GM12878 (cell line): Measurements from ENCODE around the gene KRT33A. TPM values are rescaled to one million over a fixed set of nuclear protein-coding genes. Genes with fewer than 3 reads are reported as not detected.

Experiments used
- ATAC-seq: fragments of 200-7000 bp; cut with Tn5 transposase; 3 replicates; pipeline ENCODE4 v1.9.1; 2020; ENCODE audit warnings: mild to moderate bottlenecking, moderate library complexity
- BruUV-seq: library from RNA; stranded (reverse); fragments of 400-500 nt; replicated peaks from 2 replicates; lab custom pipeline; 2021; lab: Mats Ljungman, UMichigan
- CTCF ChIA-PET: fragments of 300-600 bp; sonication (Branson Sonifier 250); formaldehyde crosslinking; extraction: SDS; loops from one replicate; lab custom pipeline; 2021; ENCODE audit warnings: inconsistent platforms; lab: Yijun Ruan, JAX
- POLR2A ChIA-PET: fragments of 350-600 bp; formaldehyde crosslinking; extraction: SDS; loops from one replicate; lab custom pipeline; 2021; ENCODE audit warnings: inconsistent platforms; lab: Charles Lee
- RAD21 ChIA-PET: fragments of 300-600 bp; sonication (Branson Sonifier 250); formaldehyde crosslinking; loops from one replicate; lab custom pipeline; 2023; ENCODE audit warnings: antibody characterized with exemption; ENCODE audit not compliant: unreplicated experiment; lab: Charles Lee
- SMC1A ChIA-PET: fragments of 300-600 bp; sonication (Branson Sonifier 250); formaldehyde crosslinking; loops from one replicate; lab custom pipeline; 2023; ENCODE audit not compliant: unreplicated experiment, uncharacterized antibody; lab: Charles Lee
- DNase-seq: peaks from one replicate; pipeline ENCODE4 v3.0.0-alpha.2; 2011; ENCODE audit warnings: low read depth, low spot score
- FAIRE-seq: peaks from 3 replicates; lab custom pipeline; 2011; peaks lifted over from hg19 to GRCh38; lab: Jason Lieb, UNC
- H2AFZ ChIP-seq: 2 replicates; pipeline ENCODE4 v1.6.0; 2011; ENCODE audit warnings: low read depth, low read length, control low read depth; ENCODE audit not compliant: control insufficient read depth
- H3K27ac ChIP-seq: 2 replicates; pipeline ENCODE4 v1.5.1; 2011; ENCODE audit warnings: control low read depth; ENCODE audit not compliant: control insufficient read depth, insufficient read depth
- H3K27me3 ChIP-seq, 2 experiments: replicated peaks in 1 of 2; 2 replicates each; pipeline versions ENCODE4 v1.6.0 to v1.6.1; 2011; ENCODE audit warnings: low read length in 1 of 2; ENCODE audit not compliant: control insufficient read depth in 2 of 2, insufficient read depth in 2 of 2
- H3K36me3 ChIP-seq, 2 experiments: 2 replicates each; pipeline ENCODE4 v1.5.1; 2011; ENCODE audit warnings: low read length in 1 of 2; ENCODE audit not compliant: control insufficient read depth in 2 of 2, insufficient read depth in 2 of 2
- H3K4me1 ChIP-seq: 2 replicates; pipeline ENCODE4 v1.6.1; 2011; ENCODE audit warnings: mild to moderate bottlenecking, low read length, moderate library complexity, mixed read lengths; ENCODE audit not compliant: control insufficient read depth, insufficient read depth
- H3K4me2 ChIP-seq: 2 replicates; pipeline ENCODE4 v1.6.0; 2011; ENCODE audit warnings: control low read depth; ENCODE audit not compliant: control insufficient read depth, insufficient read depth
- H3K4me3 ChIP-seq: fragments of 200-600 bp; sonication (generic); 2 replicates; pipeline ENCODE4 v1.5.1; 2016
- H3K79me2 ChIP-seq: 2 replicates; pipeline ENCODE4 v1.6.0; 2011; ENCODE audit warnings: low read length; ENCODE audit not compliant: control insufficient read depth, insufficient read depth
- H3K9ac ChIP-seq: 2 replicates; pipeline ENCODE4 v1.8.0; 2011; ENCODE audit warnings: low read length, control low read depth, mixed read lengths; ENCODE audit not compliant: control insufficient read depth, insufficient read depth
- H3K9me3 ChIP-seq: replicated peaks from 3 replicates; pipeline ENCODE4 v1.5.1; 2011; ENCODE audit warnings: mild to moderate bottlenecking, low read length; ENCODE audit not compliant: control insufficient read depth, insufficient read depth
- H4K20me1 ChIP-seq: 2 replicates; pipeline ENCODE4 v1.6.0; 2011; ENCODE audit not compliant: control insufficient read depth, insufficient read depth
- BMI1 ChIP-seq: fragments of 450-650 bp; IDR thresholded peaks from 2 replicates; pipeline ENCODE4 v1.6.1; 2016; ENCODE audit warnings: mild to moderate bottlenecking, moderate library complexity, borderline replicate concordance
- CBX3 ChIP-seq: fragments of 200-600 bp; sonication (generic); IDR thresholded peaks from 2 replicates; pipeline ENCODE4 v1.6.1; 2016; ENCODE audit warnings: low read depth, borderline replicate concordance
- CHD1 ChIP-seq: IDR thresholded peaks from 2 replicates; pipeline ENCODE4 v1.6.1; 2012; ENCODE audit warnings: low read depth, low read length, improper control_type of control experiment
- EGR1 ChIP-seq, 2 experiments: IDR thresholded peaks; 1 replicate in 1 of 2; 2 replicates in 1 of 2; pipeline ENCODE4 v1.6.1; 2011 to 2012; ENCODE audit warnings: low read depth in 2 of 2, low read length in 2 of 2, borderline replicate concordance in 1 of 2, mild to moderate bottlenecking in 1 of 2, moderate library complexity in 1 of 2
- IKZF2 ChIP-seq, 2 experiments: fragments of 450-650 bp; IDR thresholded peaks; 2 replicates each; pipeline ENCODE4 v1.6.1; 2017; ENCODE audit warnings: mild to moderate bottlenecking in 2 of 2, moderate library complexity in 2 of 2
- LARP7 ChIP-seq: fragments of 450-650 bp; IDR thresholded peaks from 2 replicates; pipeline ENCODE4 v1.6.1; 2017; ENCODE audit warnings: mild to moderate bottlenecking
- NFXL1 ChIP-seq: fragments of 450-650 bp; IDR thresholded peaks from 2 replicates; pipeline ENCODE4 v1.6.1; 2017; ENCODE audit warnings: antibody characterized with exemption, mild to moderate bottlenecking, borderline replicate concordance
- NFYA ChIP-seq: IDR thresholded peaks from 2 replicates; pipeline ENCODE4 v1.6.1; 2011; ENCODE audit warnings: low read depth, mild to moderate bottlenecking, low read length, improper control_type of control experiment, borderline replicate concordance
- NFYB ChIP-seq: IDR thresholded peaks from 2 replicates; pipeline ENCODE4 v1.6.1; 2011; ENCODE audit warnings: low read depth, mild to moderate bottlenecking, low read length, improper control_type of control experiment, moderate library complexity; ENCODE audit not compliant: insufficient read depth
- PML ChIP-seq: IDR thresholded peaks from 2 replicates; pipeline ENCODE4 v1.6.1; 2012; ENCODE audit warnings: low read length, inconsistent platforms
- POLR2AphosphoS2 ChIP-seq: IDR thresholded peaks from 2 replicates; pipeline ENCODE4 v1.6.1; 2011; ENCODE audit warnings: low read depth, mild to moderate bottlenecking, low read length, improper control_type of control experiment, moderate library complexity
- ZNF622 ChIP-seq: fragments of 450-650 bp; IDR thresholded peaks from 2 replicates; pipeline ENCODE4 v1.6.1; 2017; ENCODE audit warnings: mild to moderate bottlenecking, inconsistent platforms
- WGBS: methylation state at CpG from one replicate; pipeline ENCODE4 v1.1.6; 2016; ENCODE audit warnings: low lambda C conversion rate; ENCODE audit not compliant: insufficient replicate concordance, insufficient coverage; ENCODE audit errors: missing lambda C conversion rate; 5-methylcytosine and 5-hydroxymethylcytosine counted together
- in situ Hi-C: fragments of 300-500 bp; cut with MboI; formaldehyde crosslinking; loops from 9 replicates; pipeline ENCODE4 v1.14.3; 2018; ENCODE audit warnings: mixed read lengths
- intact Hi-C: fragments of 100-400 bp; cut with micrococcal nuclease; formaldehyde crosslinking; loops from one replicate; pipeline ENCODE4 v1.14.2; 2022; ENCODE audit not compliant: unreplicated experiment
- polyA plus RNA-seq, 11 experiments: library from polyadenylated mRNA; depleted of rRNA in 4 of 11; unstranded in 6 of 11; stranded (reverse) in 5 of 11; fragments of >200 nt; fragmentation: Nextera tagmentation in 4 of 11; fragmentation: Illumina TruSeq in 1 of 11; extraction: Ambion mirVana in 4 of 11; extraction: Trizol in 1 of 11; gene quantifications; 1 replicate in 1 of 11; 2 replicates in 10 of 11; pipeline versions ENCODE4 v1.2.1 to v1.2.3, GENCODE V29; 2011 to 2016; ENCODE audit warnings: inconsistent platforms in 2 of 11, missing spikeins in 2 of 11, low read depth in 1 of 11
- total RNA-seq, 4 experiments: library from RNA; depleted of rRNA in 3 of 4; stranded (reverse); fragments of >200 nt in 3 of 4; fragmentation: Illumina TruSeq in 1 of 4; extraction: Trizol in 1 of 4; gene quantifications; 2 replicates each; pipeline versions ENCODE4 v1.2.1 to v1.2.3, GENCODE V29; 2013 to 2021
- TF ChIP-seq, protein P1 (sequence below): fragments of 450-650 bp; IDR thresholded peaks from 2 replicates; pipeline ENCODE4 v1.6.1; 2017; ENCODE audit warnings: mild to moderate bottlenecking, moderate library complexity
- TF ChIP-seq, protein P2 (sequence below): fragments of 450-650 bp; IDR thresholded peaks from 2 replicates; pipeline ENCODE4 v1.6.1; 2017; ENCODE audit warnings: antibody characterized with exemption, mild to moderate bottlenecking, moderate library complexity

The KRT33A gene
- total and polyA plus RNA-seq, 10 of the 15 experiments (the other 5 are each of a cell fraction or from before 2014, with no cell fraction given), result not detected

DNA sequence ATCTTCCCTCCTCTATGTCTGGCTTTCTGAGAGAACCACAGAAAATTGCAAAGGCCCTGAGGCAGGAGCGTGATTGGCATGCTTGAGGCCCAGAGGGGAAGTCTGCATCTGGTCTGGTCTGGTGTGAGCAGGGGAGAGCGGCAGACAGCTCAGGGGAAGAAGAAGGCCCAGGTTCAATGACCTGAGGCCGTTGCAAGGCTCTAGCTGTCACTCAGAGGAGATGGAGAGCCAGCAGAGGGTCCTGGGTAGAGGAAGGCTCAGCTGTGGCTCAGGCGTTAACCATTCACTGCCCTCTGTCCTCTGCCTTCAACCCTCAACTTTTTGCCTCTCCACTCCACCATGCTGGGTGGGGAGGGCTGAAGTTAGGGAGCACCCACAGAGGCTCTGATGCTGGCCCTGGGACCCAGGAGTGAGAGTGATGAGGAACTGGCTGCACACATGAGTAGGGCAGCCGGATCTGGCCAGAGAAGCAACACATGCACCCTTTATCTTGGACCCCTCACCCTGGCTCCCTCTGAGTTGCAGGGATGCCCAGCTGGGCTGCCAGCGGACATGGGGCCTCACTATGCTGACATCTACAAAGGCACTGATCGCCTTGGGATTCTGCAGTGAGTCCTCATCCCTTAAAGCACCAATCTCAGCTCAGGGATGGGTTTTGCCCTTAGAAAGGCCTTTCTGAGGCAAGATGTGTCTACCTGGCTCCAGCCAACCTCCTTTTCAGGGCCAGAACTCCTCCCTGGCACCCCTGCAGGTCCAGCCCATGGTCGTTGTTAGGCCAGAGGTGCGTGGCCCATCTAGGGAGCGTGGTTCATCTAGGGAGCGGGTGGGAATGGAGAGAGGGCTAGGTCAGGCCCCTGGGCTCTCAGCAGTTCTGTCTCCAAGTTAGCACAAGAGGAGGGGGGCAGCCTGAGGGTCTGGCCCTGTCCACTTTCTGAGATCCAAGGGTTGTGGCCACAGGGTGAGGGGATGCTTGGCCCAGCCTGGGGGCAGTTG, 27.4 kb downstream of the KRT33A start:
- in situ Hi-C loops, result loop anchor here (5.0 kb wide), 1 partner anchor 411 kb away; no protein-coding TSS in a partner anchor
- no peaks in the 10 kb centered on the region; the same call in 2 of the 3 replicates for H3K9me3 ChIP-seq
- no peaks in the 10 kb centered on the region for H3K27me3 ChIP-seq
- SMC1A ChIA-PET, result interaction anchor here (0.7 to 1.4 kb wide), 4 partner anchors 10 to 326 kb away, joined by 3 to 6 read pairs (median 4); partner anchors contain the start of gene KRTAP16-1
- no peak overlapping the region for H3K27ac ChIP-seq
- RAD21 ChIA-PET, result interaction anchor here (0.5 to 2.1 kb wide), 6 partner anchors 16 to 1087 kb away, joined by 3 to 8 read pairs (median 4); no protein-coding TSS in a partner anchor
- TF ChIP-seq ZNF622, result no peak
- TF ChIP-seq CBX3, result no peak
- no peak for TF ChIP-seq BMI1
- TF ChIP-seq EGR1 (IDR thresholded peaks at IDR 0.05; ENCODE audit: borderline replicate concordance in 1 of 2, low read depth in 2 of 2, low read length in 2 of 2), result no peak
- no peak for TF ChIP-seq LARP7
- TF ChIP-seq IKZF2 (IDR thresholded peaks at IDR 0.05), result no peak
- TF ChIP-seq, protein P1, sequence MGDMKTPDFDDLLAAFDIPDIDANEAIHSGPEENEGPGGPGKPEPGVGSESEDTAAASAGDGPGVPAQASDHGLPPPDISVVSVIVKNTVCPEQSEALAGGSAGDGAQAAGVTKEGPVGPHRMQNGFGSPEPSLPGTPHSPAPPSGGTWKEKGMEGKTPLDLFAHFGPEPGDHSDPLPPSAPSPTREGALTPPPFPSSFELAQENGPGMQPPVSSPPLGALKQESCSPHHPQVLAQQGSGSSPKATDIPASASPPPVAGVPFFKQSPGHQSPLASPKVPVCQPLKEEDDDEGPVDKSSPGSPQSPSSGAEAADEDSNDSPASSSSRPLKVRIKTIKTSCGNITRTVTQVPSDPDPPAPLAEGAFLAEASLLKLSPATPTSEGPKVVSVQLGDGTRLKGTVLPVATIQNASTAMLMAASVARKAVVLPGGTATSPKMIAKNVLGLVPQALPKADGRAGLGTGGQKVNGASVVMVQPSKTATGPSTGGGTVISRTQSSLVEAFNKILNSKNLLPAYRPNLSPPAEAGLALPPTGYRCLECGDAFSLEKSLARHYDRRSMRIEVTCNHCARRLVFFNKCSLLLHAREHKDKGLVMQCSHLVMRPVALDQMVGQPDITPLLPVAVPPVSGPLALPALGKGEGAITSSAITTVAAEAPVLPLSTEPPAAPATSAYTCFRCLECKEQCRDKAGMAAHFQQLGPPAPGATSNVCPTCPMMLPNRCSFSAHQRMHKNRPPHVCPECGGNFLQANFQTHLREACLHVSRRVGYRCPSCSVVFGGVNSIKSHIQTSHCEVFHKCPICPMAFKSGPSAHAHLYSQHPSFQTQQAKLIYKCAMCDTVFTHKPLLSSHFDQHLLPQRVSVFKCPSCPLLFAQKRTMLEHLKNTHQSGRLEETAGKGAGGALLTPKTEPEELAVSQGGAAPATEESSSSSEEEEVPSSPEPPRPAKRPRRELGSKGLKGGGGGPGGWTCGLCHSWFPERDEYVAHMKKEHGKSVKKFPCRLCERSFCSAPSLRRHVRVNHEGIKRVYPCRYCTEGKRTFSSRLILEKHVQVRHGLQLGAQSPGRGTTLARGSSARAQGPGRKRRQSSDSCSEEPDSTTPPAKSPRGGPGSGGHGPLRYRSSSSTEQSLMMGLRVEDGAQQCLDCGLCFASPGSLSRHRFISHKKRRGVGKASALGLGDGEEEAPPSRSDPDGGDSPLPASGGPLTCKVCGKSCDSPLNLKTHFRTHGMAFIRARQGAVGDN, result no peak
- no peak for TF ChIP-seq PML
- no peak for TF ChIP-seq POLR2AphosphoS2
- TF ChIP-seq NFYA, result no peak
- TF ChIP-seq NFXL1, result no peak
- TF ChIP-seq, protein P2, sequence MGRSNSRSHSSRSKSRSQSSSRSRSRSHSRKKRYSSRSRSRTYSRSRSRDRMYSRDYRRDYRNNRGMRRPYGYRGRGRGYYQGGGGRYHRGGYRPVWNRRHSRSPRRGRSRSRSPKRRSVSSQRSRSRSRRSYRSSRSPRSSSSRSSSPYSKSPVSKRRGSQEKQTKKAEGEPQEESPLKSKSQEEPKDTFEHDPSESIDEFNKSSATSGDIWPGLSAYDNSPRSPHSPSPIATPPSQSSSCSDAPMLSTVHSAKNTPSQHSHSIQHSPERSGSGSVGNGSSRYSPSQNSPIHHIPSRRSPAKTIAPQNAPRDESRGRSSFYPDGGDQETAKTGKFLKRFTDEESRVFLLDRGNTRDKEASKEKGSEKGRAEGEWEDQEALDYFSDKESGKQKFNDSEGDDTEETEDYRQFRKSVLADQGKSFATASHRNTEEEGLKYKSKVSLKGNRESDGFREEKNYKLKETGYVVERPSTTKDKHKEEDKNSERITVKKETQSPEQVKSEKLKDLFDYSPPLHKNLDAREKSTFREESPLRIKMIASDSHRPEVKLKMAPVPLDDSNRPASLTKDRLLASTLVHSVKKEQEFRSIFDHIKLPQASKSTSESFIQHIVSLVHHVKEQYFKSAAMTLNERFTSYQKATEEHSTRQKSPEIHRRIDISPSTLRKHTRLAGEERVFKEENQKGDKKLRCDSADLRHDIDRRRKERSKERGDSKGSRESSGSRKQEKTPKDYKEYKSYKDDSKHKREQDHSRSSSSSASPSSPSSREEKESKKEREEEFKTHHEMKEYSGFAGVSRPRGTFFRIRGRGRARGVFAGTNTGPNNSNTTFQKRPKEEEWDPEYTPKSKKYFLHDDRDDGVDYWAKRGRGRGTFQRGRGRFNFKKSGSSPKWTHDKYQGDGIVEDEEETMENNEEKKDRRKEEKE, result no peak
- no peak for TF ChIP-seq NFYB
- TF ChIP-seq CHD1, result no peak
- no peak for FAIRE-seq
- CTCF ChIA-PET, result interaction anchor here (0.7 to 1.7 kb wide), 20 partner anchors 9 to 703 kb away, joined by 3 to 14 read pairs (median 4); no protein-coding TSS in a partner anchor
- H4K20me1 ChIP-seq, result no peaks in the 10 kb centered on the region
- POLR2A ChIA-PET, result no interaction called here
- H3K4me3 ChIP-seq, result no peak overlapping the region
- no peaks in the 10 kb centered on the region for H3K36me3 ChIP-seq
- 22% methylated on average over 11 of the region's 11 CpGs for WGBS
- BruUV-seq, result no TSS peak
- no peak overlapping the region for H3K4me2 ChIP-seq
- H3K79me2 ChIP-seq, result no peaks in the 10 kb centered on the region
- ATAC-seq, result no peak
- intact Hi-C loops, result loop anchor here (1.0 to 10.0 kb wide), 2 partner anchors 414 to 698 kb away; no protein-coding TSS in a partner anchor
- H2AFZ ChIP-seq, result no peak overlapping the region
- H3K9ac ChIP-seq, result no peak overlapping the region
- no peak for DNase-seq
- H3K4me1 ChIP-seq, result no peaks in the 10 kb centered on the region
